HG03045 (cell line): Measurements from ENCODE around the gene JPH4.
"Not testable (repeated sequence)": the region's sequence is repeated elsewhere in the genome, so short reads cannot be mapped to it uniquely, and the experiment has no call there.

Experiments
- ATAC-seq: cut with Tn5 transposase; IDR thresholded peaks from one replicate; pipeline ENCODE4 v1.9.1; 2021; ENCODE audit warnings: mild to moderate bottlenecking, moderate library complexity; ENCODE audit not compliant: unreplicated experiment

Gene JPH4

GRCh38 chr14:23609411-23610089 lies 31.0 kb upstream of the JPH4 start:
- not testable (repeated sequence) for ATAC-seq

DNA sequence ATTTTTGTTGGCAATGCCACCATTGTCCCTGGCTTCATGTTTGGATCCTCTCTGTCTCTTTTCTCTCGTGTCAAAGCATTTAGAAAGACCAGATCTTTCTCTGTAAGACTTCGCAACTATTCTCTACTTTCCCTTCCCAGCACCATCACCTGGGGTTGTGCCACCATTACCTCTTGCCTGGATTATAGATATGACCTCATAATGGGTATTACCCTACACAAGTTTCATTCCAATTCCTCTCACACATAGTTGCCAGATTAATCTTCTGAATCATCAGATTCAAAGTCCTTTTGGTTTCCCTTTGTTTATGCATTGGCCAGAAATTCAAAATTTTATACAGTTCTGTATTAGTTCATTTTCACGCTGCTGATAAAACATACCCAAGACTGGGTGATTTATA lies 30.4 kb upstream of the JPH4 start:
- no peak for ATAC-seq

DNA sequence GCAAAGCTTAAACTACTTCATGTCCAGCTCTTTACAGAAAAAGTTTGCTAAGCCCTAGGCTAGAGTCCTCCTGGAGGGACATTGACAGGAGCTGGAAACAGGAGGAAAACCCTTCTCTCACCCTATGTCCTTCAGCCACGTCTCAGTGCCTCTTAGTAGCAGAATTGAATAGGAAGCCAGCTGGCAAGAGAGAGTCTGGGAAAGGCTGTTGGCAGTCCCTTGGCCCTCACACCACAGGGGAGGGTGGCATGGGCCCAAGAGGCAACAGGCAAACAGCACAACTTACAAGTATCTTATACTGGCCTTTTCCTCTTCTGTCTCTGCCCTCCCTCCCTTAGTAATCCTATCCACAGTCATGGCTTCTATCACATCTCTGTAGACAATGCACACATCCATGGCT lies 29.9 kb upstream of the JPH4 start:
- no peak for ATAC-seq

GRCh38 chr14:23605931-23606585 lies 27.5 kb upstream of the JPH4 start:
- ATAC-seq = peak; percentile 73

- no peak for ATAC-seq
These were observed 26.1 kb upstream of the JPH4 start for GRCh38 chr14:23604675-23605170.

- no peak for ATAC-seq
These were observed 25.6 kb upstream of the JPH4 start for GRCh38 chr14:23604148-23604547.

- ATAC-seq = no peak
These were observed 24.5 kb upstream of the JPH4 start for GRCh38 chr14:23603103-23603502.

DNA sequence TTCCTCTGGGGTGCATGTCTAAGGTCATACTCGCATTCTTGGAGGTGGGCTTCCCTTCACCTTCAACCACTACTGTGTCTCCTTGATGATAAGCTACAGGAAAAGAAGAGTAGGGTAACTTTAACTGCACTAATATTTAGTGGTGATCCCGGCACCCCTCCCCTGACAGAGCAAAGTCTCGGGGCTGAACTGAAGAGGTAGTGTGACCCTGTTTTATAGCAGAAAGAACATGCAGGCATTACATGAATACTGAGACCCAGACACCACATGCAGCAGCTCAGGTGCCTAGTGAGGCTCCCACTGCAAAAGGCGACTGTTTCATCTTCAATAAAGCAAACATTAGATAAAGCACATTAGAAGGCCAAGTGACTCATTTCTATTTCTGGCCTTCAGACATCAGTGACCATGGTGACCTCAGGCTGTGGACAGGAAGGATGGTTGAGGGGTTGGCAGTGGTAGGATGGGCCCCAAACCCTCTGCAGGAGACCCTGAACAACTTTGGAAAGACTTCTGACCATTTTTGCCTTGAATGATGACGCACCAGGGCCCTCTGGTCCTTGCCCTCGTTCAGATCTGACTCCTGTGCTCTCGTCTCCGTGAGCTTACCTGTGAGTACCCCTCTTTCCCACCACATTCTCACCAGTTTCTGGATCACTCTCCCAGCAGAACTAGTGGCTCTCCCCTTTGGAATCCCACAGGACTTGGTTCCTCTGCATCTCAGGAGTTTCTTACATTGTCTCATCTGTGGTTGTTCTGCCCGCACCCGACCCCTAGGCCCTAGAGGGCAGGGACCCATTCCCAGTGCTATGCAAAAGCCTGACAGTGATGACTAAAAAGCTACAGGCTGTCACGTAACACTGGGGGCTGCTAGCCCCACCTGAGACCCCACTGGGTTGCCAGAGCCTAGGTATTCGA lies 23.8 kb upstream of the JPH4 start:
- ATAC-seq = no peak

DNA sequence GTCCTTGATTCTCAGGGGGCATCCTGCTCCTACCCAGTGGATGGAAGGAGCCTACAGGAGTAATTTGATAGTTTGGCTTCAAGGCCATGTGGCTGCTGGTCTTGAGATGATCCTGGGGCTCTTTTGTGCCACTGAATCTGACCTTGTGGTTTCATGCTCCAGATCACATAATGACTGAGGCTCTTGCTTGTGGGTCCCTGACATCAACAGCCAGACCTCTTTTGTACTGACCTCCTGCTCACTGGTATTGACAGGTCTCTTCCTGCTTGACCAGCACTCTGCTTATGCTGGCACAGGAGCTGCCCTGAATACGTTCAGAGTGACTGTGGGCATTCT lies 23.2 kb upstream of the JPH4 start:
- no peak for ATAC-seq

DNA sequence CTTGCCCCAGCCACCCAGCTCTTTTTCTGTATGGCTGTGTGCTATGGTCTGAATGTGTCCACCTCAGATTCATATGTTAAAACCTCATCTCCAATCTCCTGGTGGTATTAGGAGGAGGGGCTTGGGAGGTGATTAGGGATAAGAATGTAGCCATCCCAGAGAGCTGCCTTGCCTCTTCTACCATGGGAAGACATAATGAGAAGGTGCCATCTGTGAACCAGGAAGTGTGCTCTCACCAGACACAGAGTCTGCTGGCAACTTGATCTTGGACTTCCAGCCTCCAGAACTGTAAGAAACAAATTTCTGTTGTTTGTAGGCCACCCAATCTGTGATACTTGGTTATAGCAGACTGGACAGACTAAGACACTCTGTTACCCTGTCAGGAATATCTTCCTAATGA lies 22.8 kb upstream of the JPH4 start:
- ATAC-seq = no peak

DNA sequence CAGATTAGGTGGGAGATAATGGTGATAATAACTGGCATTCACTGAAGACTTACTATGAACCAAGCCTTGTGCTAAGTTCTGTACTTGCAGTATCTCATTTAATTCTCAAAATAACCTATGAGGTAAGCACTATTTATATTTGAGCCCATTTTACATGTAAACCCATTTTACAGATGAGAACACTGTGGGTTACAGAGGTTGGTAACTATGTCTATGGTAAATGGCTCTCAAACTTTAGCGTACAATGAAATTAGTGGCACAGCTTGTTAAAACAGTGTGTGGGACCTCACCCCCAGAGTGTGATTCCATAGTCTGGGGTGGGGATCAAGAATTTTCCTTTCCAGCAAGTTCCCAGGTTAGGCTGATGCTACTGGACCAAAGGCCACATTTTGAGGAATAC lies 22.2 kb upstream of the JPH4 start:
- ATAC-seq = no peak

DNA sequence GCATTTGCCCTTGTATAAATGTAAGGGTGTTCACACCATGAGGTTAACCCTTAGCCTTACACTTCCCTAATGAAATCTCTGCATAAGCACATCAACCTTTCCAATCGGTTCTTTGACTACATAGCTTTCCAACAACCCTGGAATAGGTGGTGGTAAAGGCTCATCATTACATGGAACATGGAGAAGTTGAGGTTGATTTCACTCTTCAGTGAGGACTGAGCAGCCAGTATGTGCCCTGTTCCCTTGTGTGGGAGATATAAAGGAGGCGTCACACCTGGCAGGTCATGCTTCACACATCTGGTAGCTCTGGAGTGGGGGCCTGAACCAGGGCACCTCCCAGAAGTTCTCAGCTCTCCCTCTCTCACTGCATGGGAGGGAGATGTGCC lies 21.7 kb upstream of the JPH4 start:
- ATAC-seq = no peak

DNA sequence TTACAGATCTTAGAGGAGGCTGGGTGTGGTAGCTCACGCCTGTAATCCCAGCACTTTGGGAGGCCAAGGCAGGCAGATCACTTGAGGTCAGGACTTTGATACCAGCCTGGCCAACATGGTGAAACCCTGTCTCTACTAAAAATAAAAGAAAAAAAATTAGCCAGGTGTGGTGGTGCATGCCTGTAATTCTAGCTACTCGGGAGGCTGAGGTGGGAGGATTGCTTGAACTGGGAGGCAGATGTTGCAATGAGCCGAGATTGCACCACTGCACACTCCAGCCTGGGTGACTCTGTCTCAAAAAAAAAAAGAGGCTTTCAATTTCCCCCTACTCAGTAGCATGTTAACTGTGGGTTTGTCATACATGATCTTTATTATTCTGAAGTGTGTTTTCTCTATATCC lies 15.6 kb upstream of the JPH4 start:
- not testable (repeated sequence) for ATAC-seq

DNA sequence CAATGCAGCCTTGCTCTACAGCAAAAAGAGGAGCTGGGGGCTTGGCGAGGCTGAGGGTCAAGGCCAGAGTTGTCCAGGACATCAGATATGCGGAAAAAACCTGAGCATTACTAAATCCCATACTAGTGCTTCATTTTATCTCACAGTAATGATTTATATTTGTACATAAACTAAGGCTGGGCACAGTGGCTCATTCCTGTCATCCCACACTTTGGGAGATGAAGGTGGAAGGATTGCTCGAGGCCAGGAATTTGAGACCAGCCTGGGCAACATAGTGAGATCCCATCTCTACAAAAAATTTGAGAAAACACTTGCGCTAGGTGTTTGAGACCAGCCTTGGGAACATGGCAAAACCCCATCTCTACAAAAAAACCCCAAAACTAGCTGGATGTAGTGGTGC lies 11.6 kb upstream of the JPH4 start:
- ATAC-seq = no peak

- ATAC-seq = no peak
These were observed 11.0 kb upstream of the JPH4 start for GRCh38 chr14:23589606-23590005.

DNA sequence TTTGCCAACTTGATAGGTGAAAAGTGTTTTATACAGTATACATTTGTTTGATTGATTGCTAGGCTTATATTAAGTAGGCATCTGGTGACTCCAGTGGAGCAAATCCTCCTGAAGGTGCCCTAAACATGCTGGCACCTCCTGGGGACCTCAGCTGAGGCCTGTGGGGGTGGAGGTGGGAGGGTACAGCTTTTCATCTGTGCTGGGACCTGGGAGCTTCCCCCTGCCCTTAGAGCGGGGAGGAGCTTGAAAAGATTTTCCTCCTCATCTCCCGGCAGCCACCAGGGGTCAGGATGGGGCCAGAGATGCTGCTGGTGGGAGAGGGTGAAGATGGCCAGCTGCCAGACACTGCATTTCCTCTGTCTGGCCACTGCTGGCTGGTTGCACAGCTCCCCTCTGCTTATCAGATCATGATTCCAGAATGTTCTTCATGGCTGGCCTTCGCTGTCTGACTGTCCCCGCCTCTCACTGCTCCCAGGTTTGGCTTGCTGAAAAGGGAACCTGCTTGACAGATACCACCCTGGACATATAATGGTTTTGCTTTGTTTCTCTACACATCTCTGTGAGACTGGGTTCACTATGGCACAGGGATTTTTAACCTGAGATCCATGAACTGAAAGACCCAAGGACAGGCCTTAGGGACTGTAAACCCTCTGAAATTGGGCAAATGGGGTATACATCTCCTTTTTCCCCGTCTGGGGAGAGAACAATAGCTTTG lies 10.5 kb upstream of the JPH4 start:
- ATAC-seq = peak; percentile 73

DNA sequence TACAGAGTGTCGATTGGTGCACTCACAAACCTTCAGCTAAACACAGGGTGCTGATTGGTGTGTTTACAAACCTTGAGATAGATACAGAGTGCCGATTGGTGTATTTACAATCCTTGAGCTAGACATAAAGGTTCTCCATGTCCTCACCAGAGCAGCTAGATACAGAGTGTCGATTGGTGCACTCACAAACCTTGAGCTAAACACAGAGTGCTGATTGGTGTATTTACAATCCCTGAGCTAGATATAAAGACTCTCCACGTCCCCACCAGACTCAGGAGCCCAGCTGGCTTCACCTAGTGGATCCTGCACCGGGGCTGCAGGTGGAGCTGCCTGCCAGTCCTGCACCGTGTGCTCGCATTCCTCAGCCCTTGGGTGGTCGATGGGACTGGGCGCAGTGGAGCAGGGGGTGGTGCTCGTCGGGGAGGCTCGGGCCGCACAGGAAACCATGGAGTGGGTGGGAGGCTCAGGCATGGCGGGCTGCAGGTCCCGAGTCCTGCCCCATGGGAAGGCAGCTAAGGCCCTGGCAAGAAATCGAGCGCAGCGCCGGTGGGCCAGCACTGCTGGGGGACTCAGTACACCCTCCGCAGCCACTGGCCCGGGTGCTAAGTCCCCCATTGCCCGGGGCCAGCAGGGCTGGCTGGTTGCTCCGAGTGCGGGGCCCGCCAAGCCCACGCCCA lies 6.1 kb upstream of the JPH4 start:
- ATAC-seq = not testable (repeated sequence)

GRCh38 chr14:23583761-23584526 lies 5.4 kb upstream of the JPH4 start:
- ATAC-seq = not testable (repeated sequence)

DNA sequence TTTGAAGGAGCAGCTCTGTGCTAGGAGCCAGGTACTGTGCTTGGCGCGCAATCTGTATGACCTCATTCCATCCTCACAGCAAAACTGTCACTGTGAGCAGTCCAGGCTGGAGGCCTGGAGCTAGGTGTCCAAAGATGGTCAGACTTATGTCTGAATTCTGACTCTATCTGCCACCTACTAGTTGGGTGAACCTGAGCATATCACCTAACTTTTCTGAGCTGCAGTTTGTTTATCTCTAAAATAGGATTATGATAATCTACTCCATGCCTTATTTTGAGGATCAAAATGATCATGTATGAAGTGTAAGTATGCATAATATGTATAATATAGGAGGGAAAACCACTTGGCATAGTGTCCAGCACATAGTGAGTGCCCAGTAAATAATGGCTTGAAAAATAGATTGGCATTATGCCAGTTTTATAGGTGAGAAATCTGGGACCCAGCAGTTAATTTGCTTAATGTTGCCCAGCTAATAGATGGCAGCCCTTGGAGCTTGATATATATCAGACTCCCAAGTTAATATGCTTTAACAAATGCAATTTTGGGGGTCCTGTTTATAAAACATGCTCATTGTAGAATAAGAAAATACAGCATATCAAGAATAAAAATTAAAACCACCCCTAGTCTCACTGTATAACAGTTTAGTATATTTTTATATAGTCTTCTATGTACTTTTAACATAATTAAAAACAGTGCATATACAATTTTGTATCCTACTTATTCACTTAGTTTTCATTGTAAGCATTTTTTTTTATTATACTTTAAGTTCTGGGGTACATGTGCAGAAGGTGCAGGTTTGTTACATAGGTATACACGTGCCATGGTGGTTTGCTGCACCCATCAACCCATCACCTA lies 4.5 kb upstream of the JPH4 start:
- no peak for ATAC-seq
